OCI-LY7 (cell line): ENCODE measurements around the gene OPCML.

ENCODE experiments used
- CTCF ChIP-seq: fragments of 200-600 bp; sonication (generic); conservative IDR thresholded peaks from 2 replicates; pipeline ENCODE4 v1.5.1; 2014; ENCODE audit warnings: mild to moderate bottlenecking, antibody characterized with exemption, low read length, moderate library complexity, mixed read lengths
- EZH2phosphoT487 ChIP-seq: fragments of 200-600 bp; sonication (generic); IDR thresholded peaks from 2 replicates; pipeline ENCODE4 v1.6.1; 2018; ENCODE audit warnings: low read depth, borderline replicate concordance, mild to moderate bottlenecking, mixed run types, antibody characterized with exemption, low read length, moderate library complexity, mixed read lengths

GRCh38 chr11:133518702-133519264 lies 13.5 kb downstream of the OPCML start:
- no peak for TF ChIP-seq EZH2phosphoT487
- TF ChIP-seq CTCF = no peak
